ENCODE measurements around the gene CD160.
A peak's percentile ranks its signal among the peaks of the same experiment; 100 is the strongest.
"Not testable (repeated sequence)": the region's sequence is repeated elsewhere in the genome, so short reads cannot be mapped to it uniquely, and the experiment has no call there.

Gene CD160

DNA sequence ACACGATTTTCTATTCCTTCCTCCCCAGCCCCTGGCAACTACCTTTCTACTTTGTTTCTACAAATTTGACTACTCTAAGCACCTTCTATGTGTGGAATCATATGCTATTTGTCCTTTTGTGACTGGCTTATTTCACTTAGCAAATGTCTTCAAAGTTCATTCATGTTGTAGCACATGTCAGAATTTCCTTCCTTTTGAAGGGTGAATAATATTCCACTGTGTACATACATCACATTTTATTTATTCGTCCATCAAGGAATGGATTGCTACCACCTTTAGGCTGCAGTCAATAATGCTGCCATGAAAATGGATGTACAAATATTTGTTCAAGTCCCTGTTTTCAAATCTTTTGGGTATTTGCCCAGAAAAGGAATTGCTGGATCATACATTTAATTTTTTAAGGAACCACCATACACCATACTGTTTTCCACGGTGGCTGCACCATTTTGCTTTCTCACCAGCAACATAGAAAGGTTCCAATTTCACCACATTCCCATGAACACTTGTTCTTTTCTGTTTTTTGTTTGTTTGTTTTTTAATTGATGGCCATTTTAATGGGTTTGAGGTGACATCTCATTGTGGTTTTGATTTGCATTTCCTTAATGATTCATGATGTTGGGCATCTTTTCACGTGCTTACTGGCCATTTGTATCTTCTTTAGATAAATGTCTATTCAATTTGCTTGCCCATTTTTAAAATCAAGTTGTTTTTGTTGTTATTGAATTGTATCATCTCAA, 8.8 kb upstream of the CD160 start:
- DNase-seq = no peak

DNA sequence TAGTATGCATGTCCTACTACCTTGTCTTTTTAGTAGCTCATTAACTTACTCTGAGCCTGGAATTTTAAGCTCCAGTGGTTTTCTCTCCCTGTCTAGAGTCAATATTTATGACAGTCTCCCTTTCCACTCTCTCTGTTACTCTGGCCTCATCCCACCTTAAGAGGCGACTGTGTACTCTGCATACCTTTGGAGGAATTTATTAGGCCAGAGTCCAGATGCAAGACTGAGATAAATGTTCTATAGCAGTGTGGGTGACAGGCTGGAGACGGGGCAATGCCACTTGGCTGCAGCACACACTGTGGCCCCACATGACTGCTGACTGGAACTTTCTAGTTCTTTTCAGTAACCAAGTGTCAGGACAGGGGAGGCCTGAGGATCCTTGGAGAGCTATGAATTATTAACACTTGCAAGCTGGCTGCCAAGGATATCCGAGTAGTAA, 8.1 kb upstream of the CD160 start:
- no peak for DNase-seq

DNA sequence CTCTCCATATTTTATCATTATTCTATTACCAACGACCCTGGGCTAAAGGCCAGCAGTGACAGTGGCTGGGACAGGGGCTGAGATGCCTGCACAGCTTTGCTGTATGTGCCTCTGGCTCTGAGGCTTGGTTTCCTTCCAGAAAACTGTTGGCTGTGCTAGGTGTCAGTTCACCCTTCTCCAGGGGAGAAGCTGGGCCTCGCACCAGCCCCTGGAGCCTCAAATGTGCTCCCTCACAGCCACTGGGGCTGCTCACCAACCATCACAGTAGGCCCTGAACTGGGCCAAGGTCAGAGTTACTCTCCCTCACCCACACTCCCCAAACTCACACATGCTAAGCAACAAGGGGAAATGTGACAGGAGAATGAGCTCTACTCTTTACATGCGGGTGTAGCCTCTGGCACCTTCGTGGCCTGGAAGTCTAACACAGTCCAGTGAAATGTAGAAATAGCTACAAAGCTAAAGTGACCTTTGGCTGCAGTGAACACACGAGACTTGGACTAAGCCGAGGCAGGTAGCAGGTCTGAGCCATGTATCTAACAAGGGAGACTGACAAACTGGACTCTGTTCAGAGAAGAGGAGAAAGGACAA, 4.7 kb upstream of the CD160 start:
- DNase-seq = no peak

DNA sequence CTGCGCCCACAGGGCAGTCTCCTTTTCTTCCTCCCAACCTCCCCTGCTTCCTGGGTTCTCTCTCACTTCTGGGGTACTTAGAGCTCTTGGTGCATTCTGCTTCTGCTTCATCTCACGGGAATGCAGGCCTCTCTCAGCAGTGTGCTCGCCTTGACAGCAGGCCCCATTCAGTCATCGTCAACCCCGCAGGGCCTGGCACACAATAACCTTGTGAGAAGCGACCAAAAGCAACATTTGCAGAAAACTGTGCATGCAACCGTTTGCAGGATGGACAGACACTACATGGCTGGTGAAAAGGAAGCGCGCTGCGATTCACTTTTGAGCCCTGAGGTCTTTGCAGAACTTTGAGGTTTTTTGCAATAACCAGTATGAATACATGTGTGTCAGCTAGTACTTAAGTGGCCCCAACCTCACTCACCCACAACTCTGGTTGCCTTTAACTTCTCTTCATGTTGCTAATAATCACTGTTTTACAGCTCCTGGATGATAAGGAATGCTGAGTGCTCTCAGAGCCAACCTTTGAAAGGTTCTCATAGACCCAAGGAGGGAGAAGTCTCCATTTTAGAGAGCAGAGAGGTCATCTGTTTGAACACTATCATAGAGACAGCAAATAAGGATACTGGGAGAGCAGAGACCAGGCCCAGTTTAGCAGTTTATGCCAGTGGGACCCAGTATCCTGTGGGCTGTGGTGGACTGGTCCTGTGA, 2.5 kb upstream of the CD160 start:
- DNase-seq = peak; percentile 63

DNA sequence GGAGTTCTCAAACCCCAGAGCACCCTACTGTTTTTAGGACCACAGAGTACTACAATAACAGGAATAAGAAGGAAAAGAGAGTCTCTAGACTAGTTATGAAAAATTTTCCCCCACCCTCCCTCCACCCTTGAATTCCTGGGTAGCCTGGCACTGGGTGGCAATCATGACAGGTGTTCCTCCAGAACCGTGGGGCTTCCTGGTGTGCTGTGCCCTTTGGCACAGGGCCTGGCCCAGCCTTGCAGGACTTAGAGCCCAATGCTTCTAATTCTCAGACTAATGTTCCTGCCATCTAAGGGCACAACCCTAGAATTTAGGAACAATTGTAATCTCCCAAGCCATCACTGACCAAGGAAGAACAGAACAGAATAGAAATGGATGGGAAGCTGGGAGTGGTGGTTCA, 1.5 kb upstream of the CD160 start:
- DNase-seq = no peak

DNA sequence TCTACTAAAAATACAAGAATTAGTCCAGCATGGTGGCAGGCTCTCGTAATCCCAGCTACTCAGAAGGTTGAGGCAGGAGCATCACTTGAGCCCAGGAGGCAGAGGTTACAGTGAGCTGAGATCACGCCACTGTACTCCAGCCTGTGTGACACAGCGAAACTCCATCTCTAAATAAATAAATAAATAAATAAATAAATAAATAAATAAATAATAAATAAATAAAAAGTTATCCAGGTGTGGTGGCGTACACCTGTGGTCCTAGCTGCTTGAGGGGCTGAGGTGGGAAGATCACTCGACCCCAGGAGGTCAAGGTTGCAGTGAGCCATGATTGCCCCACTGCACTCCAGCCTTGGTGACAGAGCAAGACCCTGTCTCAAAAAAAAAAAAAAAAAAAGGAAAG, 834 bp upstream of the CD160 start:
- not testable (repeated sequence) for DNase-seq

DNA sequence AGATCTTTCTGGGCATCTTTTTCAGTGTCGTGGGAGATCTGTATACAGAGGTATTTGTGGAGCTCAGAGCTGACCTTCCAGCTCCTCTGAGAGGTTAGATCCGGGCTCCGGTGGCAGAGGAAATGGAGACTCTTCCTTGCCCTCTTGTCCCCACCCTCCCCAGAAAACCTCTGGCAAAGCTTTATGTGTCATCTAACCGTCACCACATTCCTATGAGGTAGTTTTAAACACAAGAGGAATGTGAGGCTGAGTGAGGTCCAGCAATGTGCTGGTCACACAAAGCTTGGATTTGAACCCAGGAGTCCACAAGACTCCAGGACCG, 1.2 kb downstream of the CD160 start:
- DNase-seq = peak; percentile 95

DNA sequence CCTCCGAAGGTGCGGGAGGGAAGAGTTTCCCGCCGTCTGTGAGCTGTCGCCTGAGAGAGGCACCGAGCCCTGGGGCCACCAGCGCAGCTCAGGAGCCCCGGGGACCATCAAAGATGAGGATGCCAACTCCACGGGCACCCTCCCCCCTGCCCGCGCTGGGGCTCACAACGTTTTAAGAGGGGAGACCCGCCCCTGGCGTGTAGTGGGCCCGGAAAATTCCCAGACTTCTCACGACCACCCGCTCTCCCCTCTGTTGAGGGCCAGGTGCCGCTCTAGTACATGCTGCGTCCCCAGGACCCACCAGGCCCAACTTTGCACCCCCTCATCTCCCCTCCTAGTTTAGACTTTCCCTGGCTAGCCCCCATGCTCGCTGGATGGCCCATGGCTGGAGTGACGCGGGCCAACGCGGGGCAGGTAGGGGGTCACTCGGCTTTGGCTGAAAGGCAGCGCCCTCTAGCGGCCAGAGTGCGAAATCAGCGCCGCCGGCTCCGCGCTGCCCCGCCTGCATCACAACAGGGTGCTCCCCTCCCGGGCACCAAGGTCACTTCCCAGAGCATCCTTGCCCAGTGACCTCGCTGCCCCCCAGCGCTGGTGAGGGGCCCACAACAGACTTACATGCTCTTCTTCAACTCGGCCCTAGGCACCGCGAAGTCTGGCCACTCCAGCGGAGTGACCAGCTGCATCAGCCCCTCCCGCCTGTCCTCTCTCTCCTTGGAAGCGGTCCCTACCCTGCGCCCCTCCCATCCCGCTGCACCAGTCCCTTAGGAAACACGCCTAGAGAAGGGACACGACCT, 1.8 kb downstream of the CD160 start:
- DNase-seq = peak; percentile 79

DNA sequence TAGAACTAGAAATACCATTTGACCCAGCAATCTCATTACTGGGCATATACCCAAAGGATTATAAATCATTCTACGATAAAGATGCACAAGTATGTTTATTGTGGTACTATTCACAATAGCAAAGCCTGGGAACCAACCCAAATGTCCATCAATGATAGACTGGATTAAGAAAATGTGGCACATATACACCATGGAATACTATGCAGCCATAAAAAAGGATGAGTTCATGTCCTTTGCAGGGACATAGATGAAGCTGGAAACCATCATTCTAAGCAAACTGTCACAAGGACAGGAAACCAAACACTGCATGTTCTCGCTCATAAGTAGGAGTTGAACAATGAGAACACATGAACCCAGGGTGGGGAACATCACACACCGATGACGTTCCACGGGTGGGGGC, 6.9 kb downstream of the CD160 start:
- not testable (repeated sequence) for DNase-seq

DNA sequence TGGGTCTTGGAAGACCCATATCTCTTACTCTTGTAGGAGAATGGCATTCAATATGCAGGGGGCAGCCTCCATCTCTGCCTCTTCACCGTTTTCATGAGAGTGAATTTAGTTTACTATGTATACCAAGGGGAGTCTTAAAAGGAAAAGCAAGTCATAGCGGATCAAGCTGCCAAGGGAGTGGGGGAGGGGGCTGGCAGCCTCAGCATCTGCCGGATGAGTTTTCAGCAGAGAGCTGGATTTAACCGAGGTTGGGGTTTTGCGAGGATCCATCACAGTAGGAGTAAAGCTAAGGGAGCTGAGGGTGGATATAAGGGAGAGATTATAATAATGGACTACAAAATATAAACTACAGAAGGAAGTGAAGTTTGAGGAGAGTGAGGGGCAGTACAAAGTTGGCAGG, 9.9 kb downstream of the CD160 start:
- DNase-seq = no peak

DNA sequence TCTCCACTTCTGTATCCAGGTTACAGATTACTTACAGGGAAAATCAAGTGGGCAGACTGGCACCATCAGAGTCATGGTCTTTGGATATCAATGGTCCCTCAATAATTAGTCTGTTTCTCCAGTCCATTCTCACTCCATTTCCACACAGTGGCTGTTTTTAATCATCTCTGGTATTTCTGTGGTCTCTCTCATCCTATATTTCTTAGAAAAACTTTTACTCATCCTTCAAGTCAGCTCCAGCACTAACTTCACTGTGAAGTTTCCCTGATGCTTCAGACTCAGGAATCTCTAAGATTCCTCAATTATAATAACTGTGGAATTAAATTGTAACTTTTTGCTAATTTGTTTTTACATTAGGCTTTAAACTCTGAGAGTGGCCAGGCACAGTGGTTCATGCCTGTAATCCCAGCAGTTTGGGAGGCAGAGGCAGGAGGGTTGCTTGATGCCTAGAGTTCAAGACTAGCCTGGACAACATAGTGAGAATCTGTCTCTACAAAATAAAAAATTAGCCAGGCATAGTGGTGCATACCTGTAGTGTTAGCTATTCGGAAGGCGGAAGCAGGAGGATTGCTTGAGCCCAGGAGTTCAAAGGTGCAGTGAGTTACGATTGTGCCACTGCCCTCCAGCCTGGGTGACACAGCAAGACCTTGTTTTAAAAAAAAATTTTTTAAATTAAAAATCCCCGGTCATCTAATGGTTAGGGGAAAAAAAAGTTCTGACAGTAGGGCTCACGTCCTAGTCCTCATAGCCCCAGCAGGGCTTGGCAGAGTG, 10.6 kb downstream of the CD160 start:
- no peak for DNase-seq

DNA sequence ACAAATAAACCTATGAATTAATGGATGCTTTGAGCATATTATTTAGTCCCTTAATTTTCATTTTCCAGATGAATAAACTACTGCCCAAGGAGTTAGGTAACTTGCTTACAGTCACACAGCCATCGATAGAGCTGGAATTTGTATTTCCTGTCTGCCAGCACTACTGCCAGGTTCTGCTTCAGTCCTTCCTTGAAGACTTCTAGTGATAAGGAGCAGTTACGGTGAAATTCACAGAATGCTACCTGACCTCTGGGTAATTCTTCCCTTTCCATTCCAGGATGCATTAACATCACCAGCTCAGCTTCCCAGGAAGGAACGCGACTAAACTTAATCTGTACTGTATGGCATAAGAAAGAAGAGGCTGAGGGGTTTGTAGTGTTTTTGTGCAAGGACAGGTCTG, 11.2 kb downstream of the CD160 start:
- DNase-seq = no peak

DNA sequence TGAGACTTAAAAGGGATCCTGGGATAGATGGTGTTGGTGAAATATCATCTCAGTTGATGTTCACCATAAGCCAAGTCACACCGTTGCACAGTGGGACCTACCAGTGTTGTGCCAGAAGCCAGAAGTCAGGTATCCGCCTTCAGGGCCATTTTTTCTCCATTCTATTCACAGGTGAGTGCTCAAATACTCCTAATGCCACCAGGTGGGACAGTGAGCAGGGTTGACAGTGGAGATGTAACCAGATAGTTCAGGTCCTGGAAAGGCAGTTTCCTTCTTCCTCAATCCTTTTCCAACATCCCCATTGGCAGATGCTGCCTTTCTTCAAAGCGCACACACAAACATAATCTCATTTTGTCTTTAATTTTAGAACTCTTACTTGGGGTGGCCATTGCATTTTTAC, 11.6 kb downstream of the CD160 start:
- no peak for DNase-seq

DNA sequence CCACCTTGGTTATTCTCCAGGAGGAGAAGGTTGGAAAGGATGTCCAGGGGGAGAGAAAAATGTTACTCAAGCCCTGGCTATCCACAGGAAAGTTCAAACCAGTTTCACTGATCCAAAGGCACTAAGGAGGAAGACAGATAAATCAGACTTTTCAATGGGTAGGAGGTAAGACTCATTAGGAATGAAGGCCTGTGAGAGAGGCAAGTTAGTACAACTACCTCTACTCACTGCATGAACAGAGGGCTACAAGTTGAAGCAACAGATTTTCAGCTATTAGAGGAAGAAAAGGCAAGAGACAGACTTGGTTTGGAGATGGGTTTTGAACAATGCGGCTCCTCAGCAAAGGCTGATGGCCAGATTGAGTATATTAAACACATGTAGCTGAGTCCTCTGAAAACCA, 16.9 kb downstream of the CD160 start:
- DNase-seq = no peak

DNA sequence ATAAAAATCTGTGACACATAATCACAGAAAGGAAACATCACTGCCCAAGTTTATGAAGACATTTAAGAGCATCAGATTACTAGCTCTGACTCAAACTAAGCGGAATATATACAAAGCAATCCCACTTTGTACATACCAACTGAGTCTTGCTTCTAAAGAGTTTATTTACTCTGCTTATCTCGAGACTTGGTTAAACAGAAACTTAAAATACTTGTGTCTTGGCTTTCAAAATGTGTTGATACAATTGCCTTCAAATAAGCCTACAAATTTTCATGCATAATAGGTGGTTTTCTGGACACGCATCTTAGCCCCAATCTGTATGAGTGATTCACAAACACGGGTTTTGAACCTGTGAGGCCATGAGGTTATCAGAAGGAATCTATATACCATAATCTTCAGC, 21.0 kb downstream of the CD160 start:
- peak; percentile 70 for DNase-seq

DNA sequence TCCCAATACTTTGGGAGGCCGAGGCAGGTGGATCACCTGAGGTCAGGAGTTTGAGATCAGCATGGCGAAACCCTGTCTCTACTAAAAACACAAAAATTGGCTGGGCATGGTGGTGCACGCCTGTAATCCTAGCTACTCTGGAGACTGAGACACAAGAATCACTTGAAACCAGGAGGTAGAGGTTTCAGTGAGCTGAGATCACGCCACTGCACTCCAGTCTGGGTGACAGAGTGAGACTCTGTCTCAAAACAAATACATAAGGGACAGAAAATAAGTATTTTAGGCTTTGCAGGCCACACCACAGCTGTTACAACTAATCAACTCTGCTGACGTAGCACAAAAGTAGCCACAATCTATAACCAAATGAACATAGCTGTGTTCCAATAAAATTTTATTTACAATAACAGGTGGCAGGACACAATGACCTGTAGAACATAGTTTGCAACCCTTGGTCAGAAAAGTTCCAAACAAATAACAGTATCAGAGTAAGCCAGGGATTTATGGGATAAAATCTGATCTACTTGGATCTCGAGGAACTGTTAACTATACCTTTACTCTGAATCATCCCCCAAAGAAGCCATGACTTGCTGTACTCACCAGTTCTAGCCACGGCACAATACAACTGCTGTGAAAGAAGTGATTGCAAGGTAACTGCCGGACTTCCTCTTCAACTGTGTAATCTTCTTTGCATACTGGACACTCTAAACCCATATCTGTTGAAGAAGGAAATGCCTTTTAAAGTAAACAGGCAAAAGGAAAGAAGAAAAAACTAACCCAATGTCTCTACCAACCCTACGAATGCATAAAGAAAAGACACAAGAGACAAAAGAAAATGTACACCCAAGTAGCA, 28.3 kb downstream of the CD160 start:
- no peak for DNase-seq

DNA sequence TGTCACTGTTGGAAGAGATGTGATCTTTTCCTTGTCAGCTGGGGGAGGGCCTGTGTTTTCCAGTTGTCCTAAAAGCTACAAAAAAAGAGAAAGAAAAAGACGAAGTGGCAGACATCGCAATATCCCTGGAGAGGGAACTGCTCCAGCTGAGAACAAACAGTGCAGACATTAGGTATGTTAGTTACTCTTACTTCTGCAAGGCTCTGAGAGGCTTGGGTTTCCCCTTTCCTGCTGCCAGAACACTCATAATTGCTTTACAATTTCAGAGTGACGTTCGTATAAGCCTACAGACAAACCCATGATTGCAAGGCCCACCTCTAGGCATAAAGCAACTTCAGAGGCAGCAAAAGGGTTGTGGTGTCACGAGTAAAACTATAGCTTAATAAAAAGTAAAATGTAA, 31.1 kb downstream of the CD160 start:
- no peak for DNase-seq

DNA sequence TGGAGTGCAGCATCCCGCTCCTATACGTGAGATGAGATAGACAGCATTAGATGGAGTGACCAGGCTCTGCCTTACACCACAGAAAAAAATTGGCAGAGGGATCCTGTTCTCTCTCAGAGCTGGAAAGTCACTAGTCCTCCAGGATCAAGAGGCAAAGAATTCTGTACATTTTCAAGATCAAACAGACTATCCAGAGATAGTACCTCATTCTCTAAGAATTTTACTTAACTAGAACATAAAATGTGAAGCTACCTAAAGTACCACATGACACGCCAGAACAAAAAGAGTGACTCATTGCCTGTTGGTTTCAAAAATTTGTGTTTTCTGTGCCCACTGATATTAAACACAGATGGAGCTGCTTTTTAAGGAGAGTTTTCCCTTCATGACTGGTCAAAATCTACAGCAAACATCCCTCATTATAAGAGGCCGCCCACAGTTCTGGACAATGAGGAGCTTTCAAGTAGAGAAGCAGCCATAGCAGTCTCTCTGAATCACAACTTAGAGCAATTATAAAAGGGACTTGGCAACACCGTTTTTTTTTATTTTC, 32.3 kb downstream of the CD160 start:
- peak; percentile 94 for DNase-seq

DNA sequence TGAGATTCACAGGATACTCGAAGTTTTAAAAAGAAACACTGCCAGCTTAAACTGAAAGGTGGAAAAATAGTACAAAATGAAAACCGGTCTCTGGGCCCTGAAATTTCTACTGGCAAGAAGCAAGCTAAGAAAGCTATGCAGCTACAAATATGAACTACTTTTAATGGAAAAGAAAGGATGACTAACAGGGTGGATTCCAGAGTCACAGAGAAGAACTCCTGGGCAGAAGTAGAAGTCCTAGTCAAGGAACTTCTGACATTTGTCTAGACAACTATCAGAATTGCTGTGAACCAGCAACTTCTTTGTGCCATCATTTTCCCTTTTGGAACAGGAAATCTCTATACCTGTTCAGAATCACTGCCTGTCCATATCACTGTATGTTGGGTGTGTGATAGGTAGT, 38.1 kb downstream of the CD160 start:
- peak; percentile 19 for DNase-seq

DNA sequence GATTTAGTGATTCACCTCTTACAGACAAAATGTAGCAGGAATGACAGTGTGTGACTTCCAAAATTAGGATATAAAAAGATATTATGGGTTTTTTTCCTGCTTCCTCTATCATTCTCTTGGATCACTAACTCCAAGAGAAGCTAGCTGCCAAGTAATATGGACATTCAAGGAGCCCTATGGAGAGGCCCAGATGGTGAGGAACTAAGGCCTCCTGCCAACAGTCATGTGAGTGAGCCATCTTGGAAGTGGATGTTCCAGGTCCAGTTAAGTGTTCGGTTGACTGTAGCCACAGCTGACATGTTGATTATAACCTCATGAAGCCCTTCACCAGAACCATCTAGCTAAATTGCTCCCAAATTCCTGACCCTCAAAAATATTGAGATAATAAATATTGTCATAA, 38.8 kb downstream of the CD160 start:
- DNase-seq = no peak

DNA sequence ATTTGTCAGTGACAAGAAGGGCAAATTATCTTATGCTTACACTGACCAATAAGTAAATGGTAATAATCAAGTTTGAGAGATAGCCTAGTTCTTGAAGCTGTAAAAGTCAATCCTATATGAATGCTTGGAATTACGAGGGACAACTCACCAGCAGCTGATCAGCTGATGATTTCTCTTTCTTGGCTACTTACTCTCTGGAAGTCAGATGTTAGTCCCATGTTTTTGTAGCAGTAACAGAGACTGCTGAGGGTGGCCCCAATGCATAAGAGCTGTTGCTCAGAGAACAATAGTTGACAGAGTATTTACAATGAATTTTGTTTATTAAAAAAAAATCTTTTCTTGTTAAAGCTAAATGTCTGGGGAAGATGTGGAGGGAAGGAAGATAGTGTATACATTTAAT, 39.3 kb downstream of the CD160 start:
- DNase-seq = no peak

DNA sequence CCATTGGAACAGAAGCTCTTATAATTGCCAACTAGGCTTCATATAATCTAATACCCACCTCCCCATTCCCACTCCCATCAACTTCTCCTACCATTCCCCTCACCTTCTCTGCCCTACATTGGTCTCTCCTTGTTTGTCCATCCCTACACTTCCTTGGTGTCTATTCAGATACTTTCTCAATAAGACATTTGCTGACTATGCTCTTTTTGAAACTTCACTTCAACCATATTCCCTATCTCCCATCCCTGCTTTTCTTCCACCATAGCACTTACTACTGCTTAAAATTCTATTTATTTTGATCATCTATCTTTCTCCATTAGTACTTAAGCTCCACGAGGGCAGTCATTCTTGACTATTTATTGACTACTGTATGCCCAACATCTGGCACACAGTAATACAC, 40.4 kb downstream of the CD160 start:
- no peak for DNase-seq

All from EL (cell line).